Measurements from ENCODE around the gene TTL.
"Not testable (repeated sequence)": the region's sequence is repeated elsewhere in the genome, so short reads cannot be mapped to it uniquely, and the experiment has no call there.

GRCh38 chr2:112524276-112524675 is 42.3 kb downstream of the TTL start:
- TF ChIP-seq, protein P1, sequence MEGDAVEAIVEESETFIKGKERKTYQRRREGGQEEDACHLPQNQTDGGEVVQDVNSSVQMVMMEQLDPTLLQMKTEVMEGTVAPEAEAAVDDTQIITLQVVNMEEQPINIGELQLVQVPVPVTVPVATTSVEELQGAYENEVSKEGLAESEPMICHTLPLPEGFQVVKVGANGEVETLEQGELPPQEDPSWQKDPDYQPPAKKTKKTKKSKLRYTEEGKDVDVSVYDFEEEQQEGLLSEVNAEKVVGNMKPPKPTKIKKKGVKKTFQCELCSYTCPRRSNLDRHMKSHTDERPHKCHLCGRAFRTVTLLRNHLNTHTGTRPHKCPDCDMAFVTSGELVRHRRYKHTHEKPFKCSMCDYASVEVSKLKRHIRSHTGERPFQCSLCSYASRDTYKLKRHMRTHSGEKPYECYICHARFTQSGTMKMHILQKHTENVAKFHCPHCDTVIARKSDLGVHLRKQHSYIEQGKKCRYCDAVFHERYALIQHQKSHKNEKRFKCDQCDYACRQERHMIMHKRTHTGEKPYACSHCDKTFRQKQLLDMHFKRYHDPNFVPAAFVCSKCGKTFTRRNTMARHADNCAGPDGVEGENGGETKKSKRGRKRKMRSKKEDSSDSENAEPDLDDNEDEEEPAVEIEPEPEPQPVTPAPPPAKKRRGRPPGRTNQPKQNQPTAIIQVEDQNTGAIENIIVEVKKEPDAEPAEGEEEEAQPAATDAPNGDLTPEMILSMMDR (IDR thresholded peaks at IDR 0.05) = not testable (repeated sequence)
- TF ChIP-seq POLR2A (IDR thresholded peaks at IDR 0.05) = not testable (repeated sequence)

All from esophagus squamous epithelium (tissue), 4 donors.